ENCODE measurements around the gene ADGRG2. TPM values are rescaled to one million over a fixed set of nuclear protein-coding genes. Genes with fewer than 3 reads are reported as not detected.

ADGRG2 gene
- total and polyA plus RNA-seq, 9 of the 15 experiments (the other 6 are each of a cell fraction or from before 2014, with no cell fraction given), result 0.03 TPM; not detected in 8

- POLR2A ChIA-PET, result no interaction called here
- ATAC-seq (no peak), FAIRE-seq (no peak), DNase-seq (ENCODE audit: extremely low read depth in 1 of 4, low spot score in 3 of 4) (no peak)
- no TSS peak for BruUV-seq (replicated peaks)
- in situ Hi-C loops (cut with MboI) (no loop called here), intact Hi-C loops (cut with micrococcal nuclease) (no loop called here)
- no peaks in the 10 kb centered on the region for H3K79me2 ChIP-seq (ENCODE audit: control insufficient read depth, insufficient read depth, low read length)
- no peak overlapping the region for H3K4me3 ChIP-seq
- peaks cover 0 to 3% of the 10 kb centered on the region in 2 experiments; a peak in 1 of 5 replicates for H3K4me1 ChIP-seq (replicated peaks in 1 of 2; ENCODE audit: control insufficient read depth in 2 of 2, insufficient read depth in 2 of 2, low read length in 2 of 2)
- H3K9me1 ChIP-seq (ENCODE audit: control insufficient read depth, insufficient read depth, low read length), result peaks cover 2% of the 10 kb centered on the region
- TF ChIP-seq THRB (CRISPR knock-in tag; conservative IDR thresholded peaks at IDR 0.05) (no peak), FOXP4 (CRISPR knock-in tag; IDR thresholded peaks at IDR 0.05; ENCODE audit: borderline replicate concordance) (no peak), ZNF239 (CRISPR knock-in tag; IDR thresholded peaks at IDR 0.05) (no peak), HOXB6 (CRISPR knock-in tag; IDR thresholded peaks at IDR 0.05; ENCODE audit: borderline replicate concordance) (no peak), MITF (IDR thresholded peaks at IDR 0.05) (no peak), RAD51 (IDR thresholded peaks at IDR 0.05; ENCODE audit: borderline replicate concordance, low read depth) (no peak)
- no peak overlapping the region for H3K4me2 ChIP-seq (ENCODE audit: insufficient read depth, low read length)
- no peak overlapping the region for H3K27ac ChIP-seq (ENCODE audit: extremely low read depth, low read depth, low read length)
- H2AFZ ChIP-seq (ENCODE audit: low read depth, low read length), result no peak overlapping the region
- H3K9me3 ChIP-seq (replicated peaks; ENCODE audit: control insufficient read depth, insufficient read depth, low read depth, low read length), result no peaks in the 10 kb centered on the region
- H4K20me1 ChIP-seq (replicated peaks; ENCODE audit: control insufficient read depth, insufficient read depth, low read length), result no peaks in the 10 kb centered on the region
- H3K9ac ChIP-seq (ENCODE audit: insufficient read depth in 1 of 2, low read depth in 2 of 2, low read length in 2 of 2), result no peak overlapping the region
- CTCF ChIA-PET (ENCODE audit: low intra/inter-chr PET ratio), result no interaction called here
- 93% methylated on average over 4 of the region's 4 CpGs for WGBS (ENCODE audit: insufficient coverage, low coverage, missing lambda C conversion rate)
- H3K27me3 ChIP-seq (ENCODE audit: control insufficient read depth in 2 of 2, insufficient read depth in 2 of 2, low read length in 2 of 2), result no peaks in the 10 kb centered on the region
- peaks cover 18% of the 10 kb centered on the region; the same call in 2 of the 3 replicates for H3K36me3 ChIP-seq (ENCODE audit: control insufficient read depth, insufficient read depth, low read length)
Measured at GRCh38 chrX:18955676-18956075, 166.6 kb downstream of the ADGRG2 start.

All from K562 (cell line).